Mammary epithelial cell (primary cell): Measurements from ENCODE around the gene RBMS3.

Experiments
- CTCF ChIP-seq, 2 donors: IDR thresholded peaks in 1 of 2; conservative IDR thresholded peaks in 1 of 2; 2 replicates each; pipeline ENCODE4 v1.5.1; 2011 to 2012; ENCODE audit warnings: inconsistent platforms in 2 of 2, low read length in 2 of 2, mild to moderate bottlenecking in 2 of 2, control low read depth in 1 of 2, low read depth in 1 of 2; ENCODE audit not compliant: insufficient read depth in 1 of 2; ENCODE audit errors: extremely low read depth in 1 of 2
- EZH2 ChIP-seq: IDR thresholded peaks from 2 replicates; pipeline ENCODE4 v1.6.1; 2012; ENCODE audit warnings: low read length, inconsistent platforms, borderline replicate concordance

GRCh38 chr3:30035935-30036567 lies 755.2 kb downstream of the RBMS3 start:
- no peak for TF ChIP-seq EZH2
- TF ChIP-seq CTCF (conservative IDR thresholded peaks at IDR 0.05 in 1 of 2, IDR thresholded peaks at IDR 0.05 in 1 of 2; ENCODE audit: extremely low read depth in 1 of 2, insufficient read depth in 1 of 2, low read depth in 1 of 2, low read length in 2 of 2), result no peak
